ENCODE results near the gene NAV2. TPM values are rescaled to one million over a fixed set of nuclear protein-coding genes. Genes with fewer than 3 reads are reported as not detected.

NAV2 gene
- total and polyA plus RNA-seq, 9 donors, result 25.7 to 70.6 (median 46.1) TPM

GRCh38 chr11:19972091-19972490 lies 259.5 kb downstream of the NAV2 start:
- H3K4me3 ChIP-seq (ENCODE audit: low read length), result no peak overlapping the region
- no peak overlapping the region for H3K27ac ChIP-seq (ENCODE audit: low read length)
- H3K9me3 ChIP-seq (replicated peaks; ENCODE audit: control insufficient read depth, low read depth, low read length), result no peaks in the 10 kb centered on the region
- H3K36me3 ChIP-seq (ENCODE audit: control insufficient read depth, insufficient read depth, low read length), result peaks cover 2% of the 10 kb centered on the region
- no peaks in the 10 kb centered on the region for H3K27me3 ChIP-seq (ENCODE audit: control insufficient read depth, insufficient read depth, low read length)
- no CpG with 5 or more reads among the region's 2 CpGs for WGBS (ENCODE audit: insufficient coverage)
- H3K4me1 ChIP-seq (ENCODE audit: control insufficient read depth, insufficient read depth, low read length), result no peaks in the 10 kb centered on the region
- no peak for DNase-seq

- Histone ChIP-seq H3K27ac (ENCODE audit: low read length) (no peak overlapping the region), H3K4me1 (ENCODE audit: control insufficient read depth, insufficient read depth, low read length) (no peaks in the 10 kb centered on the region), H3K9me3 (replicated peaks; ENCODE audit: control insufficient read depth, low read depth, low read length) (no peaks in the 10 kb centered on the region), H3K27me3 (ENCODE audit: control insufficient read depth, insufficient read depth, low read length) (no peaks in the 10 kb centered on the region), H3K4me3 (ENCODE audit: low read length) (no peak overlapping the region), H3K36me3 (ENCODE audit: control insufficient read depth, insufficient read depth, low read length) (peaks cover 2% of the 10 kb centered on the region)
- 71% methylated on average over 1 of the region's 1 CpG for WGBS (ENCODE audit: insufficient coverage)
- no peak for DNase-seq
Measured at GRCh38 chr11:19972651-19973050, 260.0 kb downstream of the NAV2 start.

GRCh38 chr11:19973136-19973635 lies 260.5 kb downstream of the NAV2 start:
- H3K27me3 ChIP-seq (ENCODE audit: control insufficient read depth, insufficient read depth, low read length), result no peaks in the 10 kb centered on the region
- no peak overlapping the region for H3K27ac ChIP-seq (ENCODE audit: low read length)
- DNase-seq, result no peak
- no peaks in the 10 kb centered on the region for H3K4me1 ChIP-seq (ENCODE audit: control insufficient read depth, insufficient read depth, low read length)
- 86% methylated on average over 3 of the region's 5 CpGs for WGBS (ENCODE audit: insufficient coverage)
- H3K36me3 ChIP-seq (ENCODE audit: control insufficient read depth, insufficient read depth, low read length), result peaks cover 2% of the 10 kb centered on the region
- H3K9me3 ChIP-seq (replicated peaks; ENCODE audit: control insufficient read depth, low read depth, low read length), result no peaks in the 10 kb centered on the region
- no peak overlapping the region for H3K4me3 ChIP-seq (ENCODE audit: low read length)

- no peaks in the 10 kb centered on the region for H3K36me3 ChIP-seq (ENCODE audit: control insufficient read depth, insufficient read depth, low read length)
- H3K4me3 ChIP-seq (ENCODE audit: low read length), result no peak overlapping the region
- H3K27ac ChIP-seq (ENCODE audit: low read length), result no peak overlapping the region
- no peaks in the 10 kb centered on the region for H3K4me1 ChIP-seq (ENCODE audit: control insufficient read depth, insufficient read depth, low read length)
- no peaks in the 10 kb centered on the region for H3K9me3 ChIP-seq (replicated peaks; ENCODE audit: control insufficient read depth, low read depth, low read length)
- no CpG with 5 or more reads among the region's 4 CpGs for WGBS (ENCODE audit: insufficient coverage)
- no peaks in the 10 kb centered on the region for H3K27me3 ChIP-seq (ENCODE audit: control insufficient read depth, insufficient read depth, low read length)
- no peak for DNase-seq
Measured at GRCh38 chr11:19974886-19975285, 262.2 kb downstream of the NAV2 start.

- H3K4me1 ChIP-seq (ENCODE audit: control insufficient read depth, insufficient read depth, low read length), result no peaks in the 10 kb centered on the region
- 71% methylated on average over 3 of the region's 7 CpGs for WGBS (ENCODE audit: insufficient coverage)
- H3K4me3 ChIP-seq (ENCODE audit: low read length), result no peak overlapping the region
- no peaks in the 10 kb centered on the region for H3K36me3 ChIP-seq (ENCODE audit: control insufficient read depth, insufficient read depth, low read length)
- no peak for DNase-seq
- no peak overlapping the region for H3K27ac ChIP-seq (ENCODE audit: low read length)
- no peaks in the 10 kb centered on the region for H3K27me3 ChIP-seq (ENCODE audit: control insufficient read depth, insufficient read depth, low read length)
- H3K9me3 ChIP-seq (replicated peaks; ENCODE audit: control insufficient read depth, low read depth, low read length), result no peaks in the 10 kb centered on the region
Measured at GRCh38 chr11:19975414-19975990, 262.9 kb downstream of the NAV2 start.

- no peaks in the 10 kb centered on the region for H3K9me3 ChIP-seq (replicated peaks; ENCODE audit: control insufficient read depth, low read depth, low read length)
- 53% methylated on average over 3 of the region's 7 CpGs for WGBS (ENCODE audit: insufficient coverage)
- DNase-seq, result no peak
- H3K4me1 ChIP-seq (ENCODE audit: control insufficient read depth, insufficient read depth, low read length), result no peaks in the 10 kb centered on the region
- no peaks in the 10 kb centered on the region for H3K36me3 ChIP-seq (ENCODE audit: control insufficient read depth, insufficient read depth, low read length)
- no peak overlapping the region for H3K27ac ChIP-seq (ENCODE audit: low read length)
- no peaks in the 10 kb centered on the region for H3K27me3 ChIP-seq (ENCODE audit: control insufficient read depth, insufficient read depth, low read length)
- H3K4me3 ChIP-seq (ENCODE audit: low read length), result no peak overlapping the region
Measured at GRCh38 chr11:19976281-19976941, 263.8 kb downstream of the NAV2 start.

DNA sequence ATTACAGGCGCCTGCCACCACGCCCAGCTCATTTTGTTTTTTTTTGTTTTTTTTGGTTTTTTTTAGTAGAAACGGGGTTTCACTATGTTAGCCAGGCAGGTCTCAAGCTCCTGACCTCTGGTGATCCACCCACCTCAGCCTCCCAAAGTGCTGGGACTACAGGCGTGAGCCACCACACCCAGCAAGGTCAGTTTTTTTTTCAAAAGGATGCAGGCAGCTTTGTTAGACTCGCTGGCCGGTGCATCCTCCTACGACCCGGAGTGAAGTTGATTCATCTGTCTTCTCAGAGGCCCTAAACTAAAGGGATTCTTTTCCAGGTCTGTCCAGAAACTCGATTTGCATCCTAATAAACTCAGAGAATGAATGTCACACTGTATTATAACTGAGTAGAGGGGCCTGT lies 265.3 kb downstream of the NAV2 start:
- no peak overlapping the region for H3K27ac ChIP-seq (ENCODE audit: low read length)
- 88% methylated on average over 5 of the region's 9 CpGs for WGBS (ENCODE audit: insufficient coverage)
- H3K36me3 ChIP-seq (ENCODE audit: control insufficient read depth, insufficient read depth, low read length), result no peaks in the 10 kb centered on the region
- no peaks in the 10 kb centered on the region for H3K9me3 ChIP-seq (replicated peaks; ENCODE audit: control insufficient read depth, low read depth, low read length)
- H3K4me1 ChIP-seq (ENCODE audit: control insufficient read depth, insufficient read depth, low read length), result no peaks in the 10 kb centered on the region
- no peak for DNase-seq
- H3K27me3 ChIP-seq (ENCODE audit: control insufficient read depth, insufficient read depth, low read length), result no peaks in the 10 kb centered on the region
- H3K4me3 ChIP-seq (ENCODE audit: low read length), result no peak overlapping the region

DNA sequence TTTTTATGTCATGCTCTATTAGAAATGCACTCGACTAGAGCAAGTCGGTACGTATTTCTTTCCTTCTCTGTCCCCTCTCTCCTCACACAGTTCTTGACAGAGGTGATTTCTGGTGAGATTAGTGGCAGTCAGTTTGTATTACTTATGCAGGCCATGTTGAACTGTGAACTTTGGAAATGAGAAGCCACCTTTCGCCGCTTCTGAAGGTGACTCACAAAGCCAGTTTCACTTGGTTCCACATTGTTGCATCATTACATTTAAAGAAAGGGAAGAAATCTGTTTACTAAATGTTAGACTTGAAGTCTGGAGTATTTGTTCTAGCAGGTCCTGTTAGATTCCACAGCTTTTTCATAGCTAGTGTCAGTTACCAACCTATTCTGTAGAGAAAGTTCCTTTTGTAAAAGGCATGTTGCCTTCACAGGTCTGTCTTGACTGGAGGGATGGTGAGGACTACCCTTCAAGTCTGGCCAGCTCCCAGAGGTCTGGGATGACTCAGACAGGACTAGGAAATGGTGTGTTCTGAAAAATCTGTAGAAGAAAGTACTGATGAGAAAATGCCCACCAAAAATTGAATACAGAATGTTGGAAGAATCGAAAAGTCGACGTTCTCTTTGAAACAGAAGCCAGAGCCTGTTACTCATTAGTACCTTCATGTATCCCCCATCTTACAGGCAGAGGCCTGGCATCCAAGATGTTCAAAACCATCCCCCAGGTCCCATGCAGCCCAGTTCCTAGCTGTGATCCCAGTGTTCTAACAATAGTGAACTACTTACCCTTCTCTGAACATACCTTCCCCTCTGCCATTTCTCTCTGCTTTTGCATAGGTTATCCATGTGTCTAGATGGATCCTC lies 266.3 kb downstream of the NAV2 start:
- H3K4me3 ChIP-seq (ENCODE audit: low read length), result no peak overlapping the region
- WGBS (ENCODE audit: insufficient coverage), result 82% methylated on average over 3 of the region's 8 CpGs
- H3K4me1 ChIP-seq (ENCODE audit: control insufficient read depth, insufficient read depth, low read length), result no peaks in the 10 kb centered on the region
- H3K27me3 ChIP-seq (ENCODE audit: control insufficient read depth, insufficient read depth, low read length), result no peaks in the 10 kb centered on the region
- no peaks in the 10 kb centered on the region for H3K9me3 ChIP-seq (replicated peaks; ENCODE audit: control insufficient read depth, low read depth, low read length)
- no peaks in the 10 kb centered on the region for H3K36me3 ChIP-seq (ENCODE audit: control insufficient read depth, insufficient read depth, low read length)
- DNase-seq, result no peak
- H3K27ac ChIP-seq (ENCODE audit: low read length), result no peak overlapping the region

DNA sequence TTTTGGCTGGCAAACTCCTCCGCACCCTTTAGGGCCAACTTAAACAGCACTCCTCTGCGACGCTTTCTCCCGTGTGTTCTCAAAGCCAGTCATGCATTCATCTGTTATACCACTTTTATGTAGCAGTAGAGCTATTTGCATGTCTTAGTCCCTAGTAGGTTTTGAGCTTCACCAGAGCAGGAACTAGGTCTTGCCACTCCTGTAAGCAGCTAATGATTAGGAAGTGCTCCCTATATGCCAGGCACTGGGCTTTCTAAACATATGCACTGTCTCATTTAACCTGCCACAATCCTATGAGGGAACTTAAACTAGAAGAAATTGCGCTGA lies 266.8 kb downstream of the NAV2 start:
- Histone ChIP-seq H3K27me3 (ENCODE audit: control insufficient read depth, insufficient read depth, low read length) (no peaks in the 10 kb centered on the region), H3K27ac (ENCODE audit: low read length) (no peak overlapping the region), H3K9me3 (replicated peaks; ENCODE audit: control insufficient read depth, low read depth, low read length) (no peaks in the 10 kb centered on the region), H3K36me3 (ENCODE audit: control insufficient read depth, insufficient read depth, low read length) (peaks cover 3% of the 10 kb centered on the region), H3K4me1 (ENCODE audit: control insufficient read depth, insufficient read depth, low read length) (no peaks in the 10 kb centered on the region), H3K4me3 (ENCODE audit: low read length) (no peak overlapping the region)
- DNase-seq, result no peak
- WGBS (ENCODE audit: insufficient coverage), result no CpG with 5 or more reads among the region's 5 CpGs

GRCh38 chr11:19980388-19980787 lies 267.8 kb downstream of the NAV2 start:
- no peak overlapping the region for H3K4me3 ChIP-seq (ENCODE audit: low read length)
- H3K27me3 ChIP-seq (ENCODE audit: control insufficient read depth, insufficient read depth, low read length), result no peaks in the 10 kb centered on the region
- H3K36me3 ChIP-seq (ENCODE audit: control insufficient read depth, insufficient read depth, low read length), result peaks cover 6% of the 10 kb centered on the region
- DNase-seq, result no peak
- no CpG with 5 or more reads among the region's 1 CpG for WGBS (ENCODE audit: insufficient coverage)
- H3K27ac ChIP-seq (ENCODE audit: low read length), result no peak overlapping the region
- H3K4me1 ChIP-seq (ENCODE audit: control insufficient read depth, insufficient read depth, low read length), result no peaks in the 10 kb centered on the region
- H3K9me3 ChIP-seq (replicated peaks; ENCODE audit: control insufficient read depth, low read depth, low read length), result no peaks in the 10 kb centered on the region
